T-helper 17 cell (primary cell): ENCODE measurements around the gene GALR2. TPM values are rescaled to one million over a fixed set of nuclear protein-coding genes. Genes with fewer than 3 reads are reported as not detected.

ENCODE experiments used
- ATAC-seq: fragments of 150-1000 bp; cut with Tn5 transposase; 2 replicates; pipeline ENCODE4 v1.10.0; 2021; ENCODE audit warnings: mild to moderate bottlenecking, moderate library complexity
- DNase-seq, 3 donors: peaks; one replicate each; pipeline versions ENCODE4 v3.0.0 to v3.0.0-alpha.2; 2020 to 2021
- H3K9me3 ChIP-seq: one replicate; pipeline ENCODE4 v1.7.0; 2013; ENCODE audit warnings: low read length, mild to moderate bottlenecking; ENCODE audit not compliant: control insufficient read depth, poor library complexity, severe bottlenecking
- H3K27ac Mint-ChIP-seq: one replicate; pipeline ENCODE4 v1.8.0; 2022; ENCODE audit warnings: mild to moderate bottlenecking, moderate library complexity, mixed read lengths
- H3K27me3 Mint-ChIP-seq: one replicate; pipeline ENCODE4 v1.8.0; 2022; ENCODE audit warnings: mixed read lengths
- H3K36me3 Mint-ChIP-seq: one replicate; pipeline ENCODE4 v1.8.0; 2022; ENCODE audit warnings: low read depth, mixed read lengths
- H3K4me1 Mint-ChIP-seq: one replicate; pipeline ENCODE4 v1.8.0; 2022; ENCODE audit warnings: mild to moderate bottlenecking, mixed read lengths
- H3K4me3 Mint-ChIP-seq: one replicate; pipeline ENCODE4 v1.8.0; 2022; ENCODE audit warnings: mild to moderate bottlenecking, moderate library complexity, mixed read lengths
- total RNA-seq, 4 donors: library from RNA in 2 of 4; stranded (reverse) in 2 of 4; gene quantifications; one replicate each; pipeline ENCODE4 v1.2.3 and lab custom pipeline; 2022 to 2026

The GALR2 gene, protein sequence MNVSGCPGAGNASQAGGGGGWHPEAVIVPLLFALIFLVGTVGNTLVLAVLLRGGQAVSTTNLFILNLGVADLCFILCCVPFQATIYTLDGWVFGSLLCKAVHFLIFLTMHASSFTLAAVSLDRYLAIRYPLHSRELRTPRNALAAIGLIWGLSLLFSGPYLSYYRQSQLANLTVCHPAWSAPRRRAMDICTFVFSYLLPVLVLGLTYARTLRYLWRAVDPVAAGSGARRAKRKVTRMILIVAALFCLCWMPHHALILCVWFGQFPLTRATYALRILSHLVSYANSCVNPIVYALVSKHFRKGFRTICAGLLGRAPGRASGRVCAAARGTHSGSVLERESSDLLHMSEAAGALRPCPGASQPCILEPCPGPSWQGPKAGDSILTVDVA
- total RNA-seq (under 1 TPM; 0.55 to 0.96 TPM), total RNA-seq (lab: John Stamatoyannopoulos, UW) (0 reads per million in 2 donors)

DNA sequence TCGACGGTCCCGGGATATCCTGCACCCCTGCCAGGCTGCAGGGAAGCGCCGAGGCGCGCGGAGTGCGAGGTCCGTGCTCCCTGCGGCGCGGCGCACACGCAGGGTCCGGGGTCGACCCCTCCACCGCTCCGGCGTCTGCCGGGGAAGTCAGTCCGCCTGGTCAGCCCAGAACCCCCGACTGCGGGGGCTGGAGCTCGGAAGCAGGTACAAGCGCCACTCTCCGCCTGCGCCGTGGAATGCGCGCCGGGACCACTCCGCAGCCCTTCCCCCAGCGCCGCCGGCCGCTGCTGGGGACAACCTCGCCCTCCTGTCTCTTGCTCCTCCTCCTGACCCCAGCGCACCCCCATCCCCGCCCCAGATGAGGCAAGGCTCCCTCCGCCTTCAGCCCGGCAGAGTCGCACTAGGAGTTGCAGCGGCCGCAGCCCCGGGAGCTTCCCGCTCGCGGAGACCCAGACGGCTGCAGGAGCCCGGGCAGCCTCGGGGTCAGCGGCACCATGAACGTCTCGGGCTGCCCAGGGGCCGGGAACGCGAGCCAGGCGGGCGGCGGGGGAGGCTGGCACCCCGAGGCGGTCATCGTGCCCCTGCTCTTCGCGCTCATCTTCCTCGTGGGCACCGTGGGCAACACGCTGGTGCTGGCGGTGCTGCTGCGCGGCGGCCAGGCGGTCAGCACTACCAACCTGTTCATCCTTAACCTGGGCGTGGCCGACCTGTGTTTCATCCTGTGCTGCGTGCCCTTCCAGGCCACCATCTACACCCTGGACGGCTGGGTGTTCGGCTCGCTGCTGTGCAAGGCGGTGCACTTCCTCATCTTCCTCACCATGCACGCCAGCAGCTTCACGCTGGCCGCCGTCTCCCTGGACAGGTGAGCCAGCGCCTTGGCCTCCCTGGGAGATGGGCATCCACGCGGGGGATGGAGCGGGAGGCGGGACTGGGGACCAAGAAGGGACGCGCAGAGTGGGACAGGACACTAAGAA is at the start of gene GALR2:
GALR2 (plus strand) TSS at position 392 of the 974 bp plus-strand sequence; CDS start at position 495, 103 bp downstream.
- Mint-ChIP-seq H3K4me3 (peak within 1 kb of the TSS; percentile 91), H3K27me3 (peaks cover 36% of the 10 kb centered on the region), H3K4me1 (peaks cover 27% of the 10 kb centered on the region), H3K27ac (peak within 1 kb of the TSS; percentile 67), H3K36me3 (peaks cover 7% of the 10 kb centered on the region)
- DNase-seq (no peak), ATAC-seq (no peak)
- H3K9me3 ChIP-seq = no peaks in the 10 kb centered on the region

DNA sequence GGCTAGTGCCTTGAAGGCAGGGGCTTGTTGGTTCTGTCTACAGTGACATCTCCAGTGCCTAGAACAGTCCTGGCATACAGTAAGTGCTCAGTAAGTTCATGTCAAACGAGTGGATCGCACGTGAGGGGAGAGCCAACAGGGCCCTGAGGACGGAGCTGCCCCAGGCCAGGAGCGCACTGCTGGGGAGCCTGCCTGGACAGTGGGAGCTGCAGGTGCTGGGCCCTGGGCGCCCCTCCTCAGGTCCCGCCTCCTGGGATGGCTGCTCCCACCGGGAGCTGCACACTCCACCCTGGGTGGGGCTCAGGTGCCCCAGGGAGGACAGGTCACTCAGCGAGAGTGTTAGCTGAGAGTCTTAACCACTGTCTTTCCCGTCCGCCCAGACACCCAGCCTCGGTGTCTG is 49.3 kb upstream of the GALR2 start:
- Mint-ChIP-seq H3K36me3 (no peaks in the 10 kb centered on the region), H3K27ac (no peak overlapping the region), H3K4me3 (no peak overlapping the region), H3K4me1 (peaks cover 12% of the 10 kb centered on the region), H3K27me3 (no peaks in the 10 kb centered on the region)
- H3K9me3 ChIP-seq = no peaks in the 10 kb centered on the region
- no peak for DNase-seq
- no peak for ATAC-seq

DNA sequence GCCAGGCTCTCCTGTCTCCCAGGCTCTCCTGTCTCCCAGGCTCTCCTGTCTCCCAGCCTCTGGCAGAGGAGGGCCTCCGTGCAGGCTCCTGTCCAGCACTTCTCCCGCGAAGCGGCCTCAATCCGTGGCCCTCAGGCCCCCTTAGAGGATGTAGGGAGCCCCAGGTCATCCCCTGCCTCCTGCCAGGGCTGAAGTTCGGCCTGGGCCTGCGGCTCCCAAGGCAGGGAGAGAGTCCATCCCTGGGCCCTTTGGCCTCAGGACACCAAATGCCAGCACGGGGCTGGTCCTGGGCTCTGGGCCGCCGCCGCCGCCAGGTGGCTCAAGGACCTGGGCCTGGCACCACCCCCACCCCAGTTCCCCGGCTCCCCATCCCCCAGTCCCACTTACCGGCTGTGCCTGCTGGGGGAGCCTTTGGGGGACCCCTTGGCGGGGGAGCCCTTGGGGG is 47.8 kb upstream of the GALR2 start:
- no peaks in the 10 kb centered on the region for H3K36me3 Mint-ChIP-seq
- no peak overlapping the region for H3K27ac Mint-ChIP-seq
- H3K4me3 Mint-ChIP-seq = no peak overlapping the region
- DNase-seq (no peak), ATAC-seq (no peak)
- H3K27me3 Mint-ChIP-seq = no peaks in the 10 kb centered on the region
- H3K9me3 ChIP-seq = no peaks in the 10 kb centered on the region
- H3K4me1 Mint-ChIP-seq = peaks cover 12% of the 10 kb centered on the region

GRCh38 chr17:76027159-76027839 is 47.3 kb upstream of the GALR2 start, which contains the start of gene EVPL:
TSS of gene EVPL (minus strand) at chr17:76027306. CDS start at chr17:76027198, 108 bp downstream.
- Mint-ChIP-seq H3K36me3 (no peaks in the 10 kb centered on the region), H3K27me3 (no peaks in the 10 kb centered on the region), H3K4me3 (no peak within 1 kb of the TSS), H3K4me1 (peaks cover 12% of the 10 kb centered on the region), H3K27ac (no peak within 1 kb of the TSS)
- DNase-seq (no peak), ATAC-seq (no peak)
- H3K9me3 ChIP-seq = no peaks in the 10 kb centered on the region

- no peaks in the 10 kb centered on the region for H3K9me3 ChIP-seq
- H3K27me3 Mint-ChIP-seq = no peaks in the 10 kb centered on the region
- no peak for ATAC-seq
- peaks cover 13% of the 10 kb centered on the region for H3K4me1 Mint-ChIP-seq
- H3K36me3 Mint-ChIP-seq = no peaks in the 10 kb centered on the region
- no peak for DNase-seq
- no peak overlapping the region for H3K4me3 Mint-ChIP-seq
- no peak overlapping the region for H3K27ac Mint-ChIP-seq
These were observed 42.4 kb upstream of the GALR2 start for GRCh38 chr17:76032073-76032779.

GRCh38 chr17:76032780-76033108 is 41.8 kb upstream of the GALR2 start:
- no peak for DNase-seq
- no peak for ATAC-seq
- H3K27me3 Mint-ChIP-seq = no peaks in the 10 kb centered on the region
- peaks cover 13% of the 10 kb centered on the region for H3K4me1 Mint-ChIP-seq
- no peak overlapping the region for H3K4me3 Mint-ChIP-seq
- no peaks in the 10 kb centered on the region for H3K9me3 ChIP-seq
- no peak overlapping the region for H3K27ac Mint-ChIP-seq
- no peaks in the 10 kb centered on the region for H3K36me3 Mint-ChIP-seq

DNA sequence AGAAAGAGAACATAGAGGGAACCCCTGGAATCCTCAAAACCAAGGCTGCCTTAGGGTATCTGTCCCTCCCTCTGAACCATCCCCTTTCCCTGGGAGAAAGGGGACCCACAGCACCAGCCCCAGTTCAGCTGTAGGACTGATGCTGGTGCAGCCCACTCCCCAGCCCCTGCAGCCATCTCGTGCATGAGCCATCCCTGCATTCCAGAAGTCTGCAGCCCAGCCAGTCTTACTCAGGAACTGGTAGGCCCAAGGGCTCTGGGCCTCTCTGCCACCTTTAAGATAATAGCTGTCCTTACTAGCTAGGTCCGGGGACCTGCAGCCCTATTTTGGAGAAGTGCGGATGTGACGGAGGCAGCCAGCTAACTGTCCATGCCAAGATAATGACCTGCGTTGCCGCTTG is 41.4 kb upstream of the GALR2 start:
- peaks cover 13% of the 10 kb centered on the region for H3K4me1 Mint-ChIP-seq
- no peak overlapping the region for H3K4me3 Mint-ChIP-seq
- H3K27ac Mint-ChIP-seq = no peak overlapping the region
- H3K27me3 Mint-ChIP-seq = no peaks in the 10 kb centered on the region
- H3K36me3 Mint-ChIP-seq = no peaks in the 10 kb centered on the region
- ATAC-seq = no peak
- no peaks in the 10 kb centered on the region for H3K9me3 ChIP-seq
- no peak for DNase-seq

DNA sequence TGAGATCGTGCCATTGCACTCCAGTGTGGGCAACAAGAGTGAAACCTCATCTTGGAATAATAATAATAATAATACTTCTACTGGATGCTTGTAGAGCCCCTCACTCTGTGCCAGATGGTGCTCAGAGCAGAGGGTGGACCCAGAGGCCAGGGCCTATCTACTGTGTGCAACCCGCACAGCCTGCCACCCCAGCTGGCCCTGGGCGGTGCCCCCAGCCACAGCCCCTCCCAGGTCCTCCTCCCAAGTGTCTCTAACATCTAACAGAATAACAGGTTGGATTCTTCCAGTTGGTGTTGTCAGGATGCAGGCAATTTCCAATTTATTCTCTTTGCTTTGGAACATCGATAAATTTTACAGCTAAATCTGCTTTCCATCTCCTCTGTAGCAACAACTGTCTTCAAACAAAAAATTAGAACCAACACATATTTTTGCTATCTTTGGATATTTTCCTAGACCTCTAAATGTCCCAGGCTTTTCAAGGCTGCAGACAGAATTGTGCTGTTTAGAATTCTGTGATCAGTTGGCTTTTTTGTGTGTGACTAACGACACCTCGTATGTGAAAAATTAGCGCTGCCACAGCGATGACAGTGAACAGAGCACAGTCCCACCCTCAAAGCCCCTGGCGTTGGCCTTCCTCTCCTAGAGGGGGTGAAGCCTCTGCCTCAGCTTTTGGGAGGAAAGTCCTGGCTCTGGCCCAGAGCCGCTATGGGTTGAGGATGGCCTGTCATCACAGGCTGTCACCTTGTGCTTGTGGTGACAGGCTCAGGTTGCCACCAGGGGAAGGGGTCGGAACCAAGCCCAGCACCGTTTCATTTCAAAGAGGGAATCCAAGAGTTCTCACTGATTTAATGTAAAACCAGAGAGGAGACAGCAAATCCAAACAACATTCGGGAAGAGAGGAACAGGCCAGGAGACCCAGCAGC is 39.9 kb upstream of the GALR2 start:
- Mint-ChIP-seq H3K27ac (no peak overlapping the region), H3K27me3 (no peaks in the 10 kb centered on the region), H3K4me3 (no peak overlapping the region), H3K36me3 (peaks cover 2% of the 10 kb centered on the region), H3K4me1 (peaks cover 6% of the 10 kb centered on the region)
- H3K9me3 ChIP-seq = no peaks in the 10 kb centered on the region
- DNase-seq (no peak), ATAC-seq (no peak)

GRCh38 chr17:76036497-76037261 is 37.9 kb upstream of the GALR2 start:
- no peak for ATAC-seq
- Mint-ChIP-seq H3K4me1 (peaks cover 5% of the 10 kb centered on the region), H3K4me3 (no peak overlapping the region), H3K36me3 (peaks cover 7% of the 10 kb centered on the region), H3K27ac (no peak overlapping the region), H3K27me3 (no peaks in the 10 kb centered on the region)
- no peaks in the 10 kb centered on the region for H3K9me3 ChIP-seq
- no peak for DNase-seq

GRCh38 chr17:76038050-76038449 is 36.5 kb upstream of the GALR2 start:
- Mint-ChIP-seq H3K27ac (no peak overlapping the region), H3K4me3 (no peak overlapping the region), H3K27me3 (no peaks in the 10 kb centered on the region), H3K36me3 (peaks cover 7% of the 10 kb centered on the region), H3K4me1 (peaks cover 5% of the 10 kb centered on the region)
- DNase-seq (no peak), ATAC-seq (no peak)
- no peaks in the 10 kb centered on the region for H3K9me3 ChIP-seq

- DNase-seq (no peak), ATAC-seq (no peak)
- Mint-ChIP-seq H3K27ac (no peak overlapping the region), H3K36me3 (peaks cover 9% of the 10 kb centered on the region), H3K27me3 (no peaks in the 10 kb centered on the region), H3K4me3 (no peak overlapping the region), H3K4me1 (peaks cover 5% of the 10 kb centered on the region)
- H3K9me3 ChIP-seq = no peaks in the 10 kb centered on the region
These were observed 35.5 kb upstream of the GALR2 start for GRCh38 chr17:76039121-76039520.
